Fibroblast of the aortic adventitia (primary cell): Measurements from ENCODE around the gene EYS. TPM values are rescaled to one million over a fixed set of nuclear protein-coding genes. Genes with fewer than 3 reads are reported as not detected.

Experiments used
- DNase-seq: peaks from one replicate; pipeline ENCODE4 v3.0.0-alpha.2; 2010; ENCODE audit warnings: low read depth
- H3K4me3 ChIP-seq: 2 replicates; pipeline ENCODE4 v1.5.1; 2011; ENCODE audit warnings: low read depth, mild to moderate bottlenecking, control low read depth, low read length, moderate library complexity
- CTCF ChIP-seq: IDR thresholded peaks from 2 replicates; pipeline ENCODE4 v1.5.1; 2011; ENCODE audit warnings: mild to moderate bottlenecking, low read length, control low read depth, inconsistent platforms; ENCODE audit not compliant: insufficient read depth
- total RNA-seq: library from RNA; depleted of rRNA; stranded (reverse); fragments of >200 nt; gene quantifications from 2 replicates; pipeline ENCODE4 v1.2.3, GENCODE V29; 2012; ENCODE audit warnings: low replicate concordance

Gene EYS
- total RNA-seq, 1 donor: 0.09 TPM

- no peak for DNase-seq
- no peak overlapping the region for H3K4me3 ChIP-seq
- no peak for TF ChIP-seq CTCF
Observed at GRCh38 chr6:65557224-65557623, 149.8 kb downstream of the EYS start.

- DNase-seq: no peak
- no peak overlapping the region for H3K4me3 ChIP-seq
- TF ChIP-seq CTCF: no peak
Observed at GRCh38 chr6:65546894-65547293, 160.1 kb downstream of the EYS start.

GRCh38 chr6:65545920-65546319 lies 161.1 kb downstream of the EYS start:
- no peak for TF ChIP-seq CTCF
- no peak for DNase-seq
- no peak overlapping the region for H3K4me3 ChIP-seq

GRCh38 chr6:65538644-65539043 lies 168.4 kb downstream of the EYS start:
- no peak overlapping the region for H3K4me3 ChIP-seq
- no peak for DNase-seq
- TF ChIP-seq CTCF: no peak

GRCh38 chr6:65537600-65537999 lies 169.4 kb downstream of the EYS start:
- H3K4me3 ChIP-seq: no peak overlapping the region

GRCh38 chr6:65531533-65531932 lies 175.5 kb downstream of the EYS start:
- no peak for DNase-seq
- TF ChIP-seq CTCF: no peak
- H3K4me3 ChIP-seq: no peak overlapping the region

More at GRCh38 chr6:65537600-65537999, 169.4 kb downstream of the EYS start:
- TF ChIP-seq CTCF: no peak
- DNase-seq: no peak

GRCh38 chr6:65524232-65524631 lies 182.8 kb downstream of the EYS start:
- H3K4me3 ChIP-seq: no peak overlapping the region
- no peak for TF ChIP-seq CTCF

More at GRCh38 chr6:65524232-65524631, 182.8 kb downstream of the EYS start:
- DNase-seq: no peak
